GM20431 (cell line): ENCODE data around the gene HEATR1.
"Not testable (repeated sequence)": the region's sequence is repeated elsewhere in the genome, so short reads cannot be mapped to it uniquely, and the experiment has no call there.

Source experiments
- in situ Hi-C: fragments of 300-500 bp; cut with MseI, MboI; formaldehyde crosslinking; loops from one replicate; pipeline ENCODE4 v1.15.0; 2020; ENCODE audit warnings: low sequenced_read_pairs; ENCODE audit not compliant: unreplicated experiment

Gene HEATR1

GRCh38 chr1:236590553-236591150 lies 13.7 kb downstream of the HEATR1 start:
- in situ Hi-C loops, result no loop called here

GRCh38 chr1:236589531-236589930 lies 14.8 kb downstream of the HEATR1 start:
- in situ Hi-C loops, result no loop called here

GRCh38 chr1:236581528-236581927 lies 22.8 kb downstream of the HEATR1 start:
- in situ Hi-C loops, result no loop called here

GRCh38 chr1:236580404-236580803 lies 23.9 kb downstream of the HEATR1 start:
- in situ Hi-C loops, result not testable (repeated sequence)

GRCh38 chr1:236578661-236579060 lies 25.7 kb downstream of the HEATR1 start:
- in situ Hi-C loops, result no loop called here

GRCh38 chr1:236577041-236577440 lies 27.3 kb downstream of the HEATR1 start:
- in situ Hi-C loops, result not testable (repeated sequence)

GRCh38 chr1:236576004-236576403 lies 28.3 kb downstream of the HEATR1 start:
- in situ Hi-C loops, result no loop called here

GRCh38 chr1:236575523-236575922 lies 28.8 kb downstream of the HEATR1 start:
- in situ Hi-C loops, result no loop called here

GRCh38 chr1:236568285-236568894 lies 35.9 kb downstream of the HEATR1 start:
- in situ Hi-C loops, result no loop called here

GRCh38 chr1:236565530-236565929 lies 38.8 kb downstream of the HEATR1 start:
- in situ Hi-C loops, result no loop called here

GRCh38 chr1:236561976-236562375 lies 42.3 kb downstream of the HEATR1 start:
- in situ Hi-C loops, result no loop called here

GRCh38 chr1:236560213-236560771 lies 44.0 kb downstream of the HEATR1 start:
- in situ Hi-C loops, result no loop called here

- in situ Hi-C loops, result no loop called here
Measured at GRCh38 chr1:236558846-236559245, 45.5 kb downstream of the HEATR1 start.

GRCh38 chr1:236558081-236558480 lies 46.2 kb downstream of the HEATR1 start:
- in situ Hi-C loops, result no loop called here

- in situ Hi-C loops, result no loop called here
Measured at GRCh38 chr1:236556606-236557005, 47.7 kb downstream of the HEATR1 start.

- in situ Hi-C loops, result no loop called here
Measured at GRCh38 chr1:236553370-236553769, 50.9 kb downstream of the HEATR1 start.

- in situ Hi-C loops, result no loop called here
Measured at GRCh38 chr1:236552901-236553300, 51.4 kb downstream of the HEATR1 start.

GRCh38 chr1:236552096-236552495 lies 52.2 kb downstream of the HEATR1 start:
- in situ Hi-C loops, result no loop called here

- in situ Hi-C loops, result no loop called here
Measured at GRCh38 chr1:236550961-236551851, 53.1 kb downstream of the HEATR1 start.

- in situ Hi-C loops, result no loop called here
Measured at GRCh38 chr1:236548452-236548851, 55.9 kb downstream of the HEATR1 start.
